H9 (cell line): ENCODE measurements around the gene N4BP3. TPM values are rescaled to one million over a fixed set of nuclear protein-coding genes. Genes with fewer than 3 reads are reported as not detected.

Experiments used
- DNase-seq: peaks from one replicate; pipeline ENCODE4 v3.0.0-alpha.2; 2017
- H2AFZ ChIP-seq: one replicate; pipeline ENCODE4 v1.6.1; 2013; ENCODE audit warnings: mild to moderate bottlenecking, low read length, control low read depth, moderate library complexity
- H2AK5ac ChIP-seq: 2 replicates; pipeline ENCODE4 v1.6.1; 2013; ENCODE audit warnings: low read length, control low read depth, mixed read lengths; ENCODE audit not compliant: insufficient read length
- H2BK120ac ChIP-seq: one replicate; pipeline ENCODE4 v1.6.1; 2013; ENCODE audit warnings: low read depth, mild to moderate bottlenecking, low read length, control low read depth, inconsistent platforms; ENCODE audit not compliant: poor library complexity, severe bottlenecking
- H2BK12ac ChIP-seq: 2 replicates; pipeline ENCODE4 v1.6.1; 2013; ENCODE audit warnings: low read length, control low read depth, mixed read lengths, low read depth; ENCODE audit not compliant: insufficient read length
- H2BK15ac ChIP-seq: 2 replicates; pipeline ENCODE4 v1.6.1; 2013; ENCODE audit warnings: low read depth, low read length, control low read depth
- H2BK20ac ChIP-seq: one replicate; pipeline ENCODE4 v1.6.1; 2013; ENCODE audit warnings: low read depth, mild to moderate bottlenecking, low read length, control low read depth, inconsistent platforms; ENCODE audit not compliant: poor library complexity, severe bottlenecking
- H2BK5ac ChIP-seq: 2 replicates; pipeline ENCODE4 v1.6.1; 2013; ENCODE audit warnings: low read length, control low read depth, mixed read lengths; ENCODE audit not compliant: insufficient read length
- H3K14ac ChIP-seq: 2 replicates; pipeline ENCODE4 v1.6.1; 2013; ENCODE audit warnings: low read length, control low read depth; ENCODE audit not compliant: insufficient read depth
- H3K18ac ChIP-seq: 2 replicates; pipeline ENCODE4 v1.6.1; 2013; ENCODE audit warnings: low read depth, mild to moderate bottlenecking, mixed read lengths, low read length, control low read depth; ENCODE audit not compliant: insufficient read length
- H3K23ac ChIP-seq: 2 replicates; pipeline ENCODE4 v1.6.1; 2013; ENCODE audit warnings: low read length, control low read depth, mixed read lengths, low read depth; ENCODE audit not compliant: insufficient read length
- H3K23me2 ChIP-seq: 2 replicates; pipeline ENCODE4 v1.6.1; 2013; ENCODE audit warnings: low read depth, mild to moderate bottlenecking, mixed read lengths, low read length, control low read depth; ENCODE audit not compliant: insufficient read length, poor library complexity, severe bottlenecking
- H3K27ac ChIP-seq: 2 replicates; pipeline ENCODE4 v1.5.1; 2013; ENCODE audit warnings: low read length, control low read depth, mixed read lengths, low read depth; ENCODE audit not compliant: insufficient read length
- H3K27me3 ChIP-seq: 2 replicates; pipeline ENCODE4 v1.6.1; 2013; ENCODE audit warnings: low read length, control low read depth, inconsistent platforms; ENCODE audit not compliant: insufficient read depth
- H3K4ac ChIP-seq: 2 replicates; pipeline ENCODE4 v1.6.1; 2013; ENCODE audit warnings: low read depth, mild to moderate bottlenecking, control low read depth, inconsistent platforms, low read length, moderate library complexity
- H3K4me1 ChIP-seq: 2 replicates; pipeline ENCODE4 v1.6.1; 2013; ENCODE audit warnings: low read length, control low read depth, inconsistent platforms; ENCODE audit not compliant: insufficient read depth
- H3K4me2 ChIP-seq: 2 replicates; pipeline ENCODE4 v1.6.1; 2013; ENCODE audit warnings: low read length, control low read depth, mixed read lengths; ENCODE audit not compliant: insufficient read length, insufficient read depth
- H3K56ac ChIP-seq: 2 replicates; pipeline ENCODE4 v1.6.1; 2013; ENCODE audit warnings: low read depth, mild to moderate bottlenecking, mixed read lengths, low read length, control low read depth; ENCODE audit not compliant: insufficient read length
- H3K79me1 ChIP-seq: 2 replicates; pipeline ENCODE4 v1.6.1; 2013; ENCODE audit warnings: low read depth, mild to moderate bottlenecking, moderate library complexity, low read length, control low read depth, inconsistent platforms; ENCODE audit not compliant: insufficient read depth, poor library complexity, severe bottlenecking
- H3K79me2 ChIP-seq: 2 replicates; pipeline ENCODE4 v1.6.1; 2013; ENCODE audit warnings: low read length, control low read depth, inconsistent platforms; ENCODE audit not compliant: insufficient read depth
- H3K9ac ChIP-seq: 2 replicates; pipeline ENCODE4 v1.6.1; 2013; ENCODE audit warnings: low read length, control low read depth, mixed read lengths; ENCODE audit not compliant: insufficient read length; ENCODE audit errors: extremely low read depth
- H3K9me3 ChIP-seq: one replicate; pipeline ENCODE4 v1.6.1; 2013; ENCODE audit warnings: low read depth, low read length, inconsistent platforms; ENCODE audit not compliant: control insufficient read depth
- H3T11ph ChIP-seq: one replicate; pipeline ENCODE4 v1.6.1; 2013; ENCODE audit warnings: mild to moderate bottlenecking, low read length, control low read depth, inconsistent platforms
- H4K20me1 ChIP-seq: one replicate; pipeline ENCODE4 v1.6.1; 2013; ENCODE audit not compliant: control insufficient read depth, insufficient read length, insufficient read depth
- H4K5ac ChIP-seq: 2 replicates; pipeline ENCODE4 v1.6.1; 2013; ENCODE audit warnings: low read depth, mild to moderate bottlenecking, mixed read lengths, low read length, control low read depth; ENCODE audit not compliant: insufficient read length
- H4K8ac ChIP-seq: replicated peaks from 2 replicates; pipeline ENCODE4 v1.6.1; 2013; ENCODE audit warnings: low read length, control low read depth, mixed read lengths, low read depth; ENCODE audit not compliant: insufficient read length
- H4K91ac ChIP-seq: 2 replicates; pipeline ENCODE4 v1.6.1; 2013; ENCODE audit warnings: low read depth, mild to moderate bottlenecking, moderate library complexity, mixed read lengths, low read length, control low read depth; ENCODE audit not compliant: insufficient read length
- H3K27ac Mint-ChIP-seq, 3 experiments: 2 replicates in 2 of 3; 3 replicates in 1 of 3; pipeline ENCODE4 v1.8.0; 2020 to 2021; ENCODE audit warnings: mixed read lengths in 3 of 3, mild to moderate bottlenecking in 1 of 3, moderate library complexity in 1 of 3
- H3K27me3 Mint-ChIP-seq: 2 replicates; pipeline ENCODE4 v1.8.0; 2021; ENCODE audit warnings: low read depth, mild to moderate bottlenecking, moderate library complexity, mixed read lengths
- H3K36me3 Mint-ChIP-seq, 3 experiments: 2 replicates in 2 of 3; 3 replicates in 1 of 3; pipeline ENCODE4 v1.8.0; 2020 to 2021; ENCODE audit warnings: low read depth in 3 of 3, mixed read lengths in 3 of 3; ENCODE audit not compliant: insufficient read depth in 1 of 3
- H3K4me1 Mint-ChIP-seq, 2 experiments: 2 replicates each; pipeline ENCODE4 v1.8.0; 2020; ENCODE audit warnings: mixed read lengths in 2 of 2
- H3K4me3 Mint-ChIP-seq, 2 experiments: 2 replicates in 1 of 2; 3 replicates in 1 of 2; pipeline ENCODE4 v1.8.0; 2020 to 2021; ENCODE audit warnings: mild to moderate bottlenecking in 2 of 2, mixed read lengths in 2 of 2, moderate library complexity in 1 of 2
- H3K9me3 Mint-ChIP-seq, 2 experiments: 2 replicates in 1 of 2; 3 replicates in 1 of 2; pipeline ENCODE4 v1.8.0; 2020; ENCODE audit warnings: mild to moderate bottlenecking in 2 of 2, mixed read lengths in 2 of 2, moderate library complexity in 1 of 2
- WGBS: extraction: QIAGEN DNeasy Blood & Tissue Kit; methylation state at CpG from one replicate; pipeline ENCODE4 v1.1.7; 2013; ENCODE audit warnings: missing lambda C conversion rate, low lambda C conversion rate, mixed read lengths; ENCODE audit not compliant: insufficient read length; ENCODE audit errors: extremely low coverage; 5-methylcytosine and 5-hydroxymethylcytosine counted together
- total RNA-seq: library from RNA; stranded (reverse); gene quantifications from 2 replicates; pipeline ENCODE4 v1.2.1, GENCODE V29; 2021
- TF ChIP-seq, protein P1 (sequence below): fragments of 200-600 bp; sonication (generic); conservative IDR thresholded peaks from 3 replicates; pipeline ENCODE4 v1.8.0; 2021; ENCODE audit warnings: antibody characterized with exemption, mild to moderate bottlenecking

Gene N4BP3
- total RNA-seq, 1 experiment from 2014 or later, result 32.1 TPM

DNA sequence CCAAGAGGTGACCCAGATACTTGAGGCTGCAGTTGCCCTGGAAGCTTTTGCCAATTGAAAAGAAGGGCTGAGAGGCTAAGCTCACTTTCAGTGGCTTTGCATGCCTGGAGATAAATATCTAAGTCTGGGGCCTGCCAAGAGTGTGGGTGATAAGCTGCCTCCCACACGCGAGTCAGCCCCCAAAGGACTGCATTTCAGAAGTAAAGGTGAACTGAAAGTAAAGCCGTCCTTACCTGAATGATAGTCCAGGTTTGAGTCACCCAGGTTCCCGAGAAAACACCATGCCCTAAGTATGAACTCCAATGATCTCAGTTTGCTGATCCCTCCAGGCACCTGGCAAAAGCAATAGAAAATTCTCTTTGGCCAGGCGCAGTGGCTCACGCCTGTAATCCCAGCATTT, 22.5 kb upstream of the N4BP3 start:
- Histone ChIP-seq H2BK12ac (no peak overlapping the region), H3K23ac (no peak overlapping the region), H2AK5ac (no peak overlapping the region), H2BK15ac (no peak overlapping the region), H4K91ac (no peak overlapping the region), H3K79me1 (no peaks in the 10 kb centered on the region), H3K56ac (no peak overlapping the region), H3K4me2 (no peak overlapping the region), H4K20me1 (no peaks in the 10 kb centered on the region), H3K14ac (no peak overlapping the region), H3K9ac (no peak overlapping the region), H4K8ac (no peak overlapping the region), H3K18ac (no peak overlapping the region), H3K4ac (no peak overlapping the region), H4K5ac (no peak overlapping the region), H2BK20ac (no peak overlapping the region), H2BK5ac (no peak overlapping the region), H2AFZ (no peak overlapping the region), H3K79me2 (no peaks in the 10 kb centered on the region), H3K27me3 (no peaks in the 10 kb centered on the region), H3T11ph (no peak overlapping the region), H3K27ac (no peak overlapping the region), H3K9me3 (no peaks in the 10 kb centered on the region), H2BK120ac (no peak overlapping the region), H3K23me2 (no peaks in the 10 kb centered on the region), H3K4me1 (no peaks in the 10 kb centered on the region)
- Mint-ChIP-seq H3K4me1 (no peaks in the 10 kb centered on the region), H3K27me3 (peaks cover 9% of the 10 kb centered on the region), H3K9me3 (peaks cover 16 to 21% of the 10 kb centered on the region in 2 experiments), H3K4me3 (no peak overlapping the region), H3K36me3 (peaks cover 4 to 11% (median 5%) of the 10 kb centered on the region in 3 experiments; a peak in 4 of 7 replicates), H3K27ac (no peak overlapping the region)
- WGBS, result no CpG with 5 or more reads among the region's 6 CpGs
- TF ChIP-seq, protein P1, sequence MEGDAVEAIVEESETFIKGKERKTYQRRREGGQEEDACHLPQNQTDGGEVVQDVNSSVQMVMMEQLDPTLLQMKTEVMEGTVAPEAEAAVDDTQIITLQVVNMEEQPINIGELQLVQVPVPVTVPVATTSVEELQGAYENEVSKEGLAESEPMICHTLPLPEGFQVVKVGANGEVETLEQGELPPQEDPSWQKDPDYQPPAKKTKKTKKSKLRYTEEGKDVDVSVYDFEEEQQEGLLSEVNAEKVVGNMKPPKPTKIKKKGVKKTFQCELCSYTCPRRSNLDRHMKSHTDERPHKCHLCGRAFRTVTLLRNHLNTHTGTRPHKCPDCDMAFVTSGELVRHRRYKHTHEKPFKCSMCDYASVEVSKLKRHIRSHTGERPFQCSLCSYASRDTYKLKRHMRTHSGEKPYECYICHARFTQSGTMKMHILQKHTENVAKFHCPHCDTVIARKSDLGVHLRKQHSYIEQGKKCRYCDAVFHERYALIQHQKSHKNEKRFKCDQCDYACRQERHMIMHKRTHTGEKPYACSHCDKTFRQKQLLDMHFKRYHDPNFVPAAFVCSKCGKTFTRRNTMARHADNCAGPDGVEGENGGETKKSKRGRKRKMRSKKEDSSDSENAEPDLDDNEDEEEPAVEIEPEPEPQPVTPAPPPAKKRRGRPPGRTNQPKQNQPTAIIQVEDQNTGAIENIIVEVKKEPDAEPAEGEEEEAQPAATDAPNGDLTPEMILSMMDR, result no peak
- DNase-seq, result no peak
